SJSA1 (cell line): ENCODE measurements around the gene AOC2. TPM values are rescaled to one million over a fixed set of nuclear protein-coding genes. Genes with fewer than 3 reads are reported as not detected.

Experiments
- DNase-seq, 2 experiments: peaks; one replicate each; pipeline ENCODE4 v3.0.0-alpha.2; 2015 to 2020; ENCODE audit warnings: low spot score in 2 of 2, low read depth in 1 of 2
- H3K27ac ChIP-seq: fragments of 250-450 bp; sonication (Bioruptor Pico); 2 replicates; pipeline ENCODE4 v1.5.1; 2020; ENCODE audit warnings: mild to moderate bottlenecking, moderate library complexity
- H3K27me3 ChIP-seq: fragments of 250-450 bp; sonication (Bioruptor Pico); replicated peaks from 2 replicates; pipeline ENCODE4 v1.5.1; 2020; ENCODE audit warnings: mild to moderate bottlenecking, moderate library complexity
- H3K36me3 ChIP-seq: fragments of 250-450 bp; sonication (Bioruptor Pico); 2 replicates; pipeline ENCODE4 v1.5.1; 2020; ENCODE audit warnings: mild to moderate bottlenecking
- H3K4me1 ChIP-seq: fragments of 250-450 bp; sonication (Bioruptor Pico); replicated peaks from 2 replicates; pipeline ENCODE4 v1.6.1; 2021; ENCODE audit warnings: mild to moderate bottlenecking
- H3K4me3 ChIP-seq: fragments of 250-450 bp; sonication (Bioruptor Pico); 2 replicates; pipeline ENCODE4 v1.5.1; 2020; ENCODE audit warnings: mild to moderate bottlenecking
- H3K9me3 ChIP-seq: fragments of 250-450 bp; sonication (Bioruptor Pico); replicated peaks from 2 replicates; pipeline ENCODE4 v1.5.1; 2020; ENCODE audit warnings: mild to moderate bottlenecking
- total RNA-seq: library from RNA; depleted of rRNA; stranded (reverse); fragments of >200 nt; shearing (Covaris generic); gene quantifications from 2 replicates; pipeline ENCODE4 v1.2.3, GENCODE V29; 2014; rRNA removed

Gene AOC2
- 0.42 TPM in 1 of 2 replicates, not detected in the other for total RNA-seq

GRCh38 chr17:42844271-42844670 lies at the start of gene AOC2:
Gene AOC2, plus strand, starts transcription at chr17:42844580. Its CDS starts 47 bp downstream, at chr17:42844627.
- H3K4me1 ChIP-seq: no peaks in the 10 kb centered on the region
- H3K27me3 ChIP-seq: peaks cover 7% of the 10 kb centered on the region; the same call in 1 of the 2 replicates
- H3K27ac ChIP-seq: no peak within 1 kb of the TSS
- no peaks in the 10 kb centered on the region for H3K9me3 ChIP-seq
- peaks cover 61% of the 10 kb centered on the region for H3K36me3 ChIP-seq
- DNase-seq: no peak
- H3K4me3 ChIP-seq: no peak within 1 kb of the TSS

- Histone ChIP-seq H3K4me1 (peaks cover 16% of the 10 kb centered on the region), H3K9me3 (no peaks in the 10 kb centered on the region), H3K36me3 (peaks cover 14% of the 10 kb centered on the region; the same call in 1 of the 2 replicates), H3K4me3 (no peak overlapping the region), H3K27ac (no peak overlapping the region), H3K27me3 (no peaks in the 10 kb centered on the region)
- DNase-seq: no peak
Measured at GRCh38 chr17:42795061-42795460, 49.3 kb upstream of the AOC2 start.

GRCh38 chr17:42795465-42795864 lies 48.9 kb upstream of the AOC2 start:
- Histone ChIP-seq H3K27me3 (no peaks in the 10 kb centered on the region), H3K4me1 (peaks cover 16% of the 10 kb centered on the region), H3K4me3 (no peak overlapping the region), H3K27ac (no peak overlapping the region), H3K9me3 (no peaks in the 10 kb centered on the region), H3K36me3 (peaks cover 14% of the 10 kb centered on the region; the same call in 1 of the 2 replicates)
- no peak for DNase-seq

GRCh38 chr17:42796066-42796758 lies 48.2 kb upstream of the AOC2 start:
- H3K36me3 ChIP-seq: peaks cover 14% of the 10 kb centered on the region; the same call in 1 of the 2 replicates
- no peak overlapping the region for H3K4me3 ChIP-seq
- no peak for DNase-seq
- no peaks in the 10 kb centered on the region for H3K27me3 ChIP-seq
- H3K9me3 ChIP-seq: no peaks in the 10 kb centered on the region
- peaks cover 16% of the 10 kb centered on the region for H3K4me1 ChIP-seq
- H3K27ac ChIP-seq: no peak overlapping the region

- Histone ChIP-seq H3K36me3 (peaks cover 14% of the 10 kb centered on the region; the same call in 1 of the 2 replicates), H3K4me3 (peak overlapping the region; percentile 69), H3K9me3 (no peaks in the 10 kb centered on the region), H3K27ac (no peak overlapping the region), H3K27me3 (no peaks in the 10 kb centered on the region), H3K4me1 (peaks cover 16% of the 10 kb centered on the region)
- no peak for DNase-seq
Measured at GRCh38 chr17:42797067-42798007, 47.0 kb upstream of the AOC2 start.

GRCh38 chr17:42798011-42798382 lies 46.4 kb upstream of the AOC2 start:
- peak overlapping the region; percentile 69 for H3K4me3 ChIP-seq
- H3K27me3 ChIP-seq: no peaks in the 10 kb centered on the region
- H3K4me1 ChIP-seq: peaks cover 16% of the 10 kb centered on the region
- DNase-seq: no peak
- H3K36me3 ChIP-seq: peaks cover 14% of the 10 kb centered on the region; the same call in 1 of the 2 replicates
- no peaks in the 10 kb centered on the region for H3K9me3 ChIP-seq
- H3K27ac ChIP-seq: peak overlapping the region; percentile 30; the same call in 1 of the 2 replicates

GRCh38 chr17:42798383-42799380 lies 45.7 kb upstream of the AOC2 start, which contains the start of the genes CNTD1 and COA3:
Gene CNTD1, plus strand, starts transcription at chr17:42798861. Its CDS starts 207 bp downstream, at chr17:42799068.
Gene COA3, minus strand, starts transcription at chr17:42798704. Its CDS starts 23 bp downstream, at chr17:42798681.
- H3K27me3 ChIP-seq: no peaks in the 10 kb centered on the region
- H3K4me3 ChIP-seq: peak within 1 kb of the TSS; percentile 69
- DNase-seq: peak; percentile 73 to 87
- H3K36me3 ChIP-seq: peaks cover 14% of the 10 kb centered on the region; the same call in 1 of the 2 replicates
- peaks cover 16% of the 10 kb centered on the region for H3K4me1 ChIP-seq
- H3K9me3 ChIP-seq: no peaks in the 10 kb centered on the region
- peak within 1 kb of the TSS; percentile 30 for H3K27ac ChIP-seq

GRCh38 chr17:42803074-42803883 lies 41.1 kb upstream of the AOC2 start:
- Histone ChIP-seq H3K27me3 (no peaks in the 10 kb centered on the region), H3K27ac (no peak overlapping the region), H3K9me3 (no peaks in the 10 kb centered on the region), H3K4me1 (peaks cover 6% of the 10 kb centered on the region), H3K36me3 (peaks cover 2% of the 10 kb centered on the region; the same call in 1 of the 2 replicates), H3K4me3 (no peak overlapping the region)
- no peak for DNase-seq

GRCh38 chr17:42804918-42805367 lies 39.4 kb upstream of the AOC2 start:
- Histone ChIP-seq H3K27me3 (no peaks in the 10 kb centered on the region), H3K4me3 (no peak overlapping the region), H3K4me1 (no peaks in the 10 kb centered on the region), H3K27ac (no peak overlapping the region), H3K36me3 (peaks cover 8% of the 10 kb centered on the region; the same call in 1 of the 2 replicates), H3K9me3 (no peaks in the 10 kb centered on the region)
- DNase-seq: no peak

GRCh38 chr17:42806249-42806648 lies 38.1 kb upstream of the AOC2 start:
- Histone ChIP-seq H3K36me3 (peaks cover 16% of the 10 kb centered on the region), H3K27me3 (no peaks in the 10 kb centered on the region), H3K4me1 (no peaks in the 10 kb centered on the region), H3K4me3 (no peak overlapping the region), H3K27ac (no peak overlapping the region), H3K9me3 (no peaks in the 10 kb centered on the region)
- DNase-seq: no peak

- Histone ChIP-seq H3K4me3 (no peak overlapping the region), H3K4me1 (peaks cover 2% of the 10 kb centered on the region), H3K36me3 (peaks cover 37% of the 10 kb centered on the region), H3K27me3 (no peaks in the 10 kb centered on the region), H3K9me3 (no peaks in the 10 kb centered on the region), H3K27ac (no peak overlapping the region)
- no peak for DNase-seq
Measured at GRCh38 chr17:42809250-42809649, 35.1 kb upstream of the AOC2 start.
